Stimulated activated CD4-positive, alpha-beta T cell treated with anti-CD3 and anti-CD28 coated beads, TNF-alpha, amount 100 ng/mL, for 4 hours (primary cell): ENCODE measurements around the gene EXOC4.
"Not testable (repeated sequence)": the region's sequence is repeated elsewhere in the genome, so short reads cannot be mapped to it uniquely, and the experiment has no call there.

Experiments used
- DNase-seq, 3 experiments: peaks; one replicate each; pipeline ENCODE4 v3.0.0-alpha.2; 2020; ENCODE audit warnings: low read depth in 3 of 3

Gene EXOC4

GRCh38 chr7:133315332-133316040 lies 62.6 kb downstream of the EXOC4 start:
- no peak for DNase-seq

- DNase-seq: no peak
Observed at GRCh38 chr7:133319842-133320241, 67.0 kb downstream of the EXOC4 start.

- no peak for DNase-seq
Observed at GRCh38 chr7:133320891-133321290, 68.0 kb downstream of the EXOC4 start.

GRCh38 chr7:133321366-133321765 lies 68.5 kb downstream of the EXOC4 start:
- not testable (repeated sequence) for DNase-seq

GRCh38 chr7:133326745-133327144 lies 73.9 kb downstream of the EXOC4 start:
- DNase-seq: not testable (repeated sequence)

- DNase-seq: not testable (repeated sequence)
Observed at GRCh38 chr7:133328021-133328420, 75.1 kb downstream of the EXOC4 start.

GRCh38 chr7:133330085-133330484 lies 77.2 kb downstream of the EXOC4 start:
- DNase-seq: no peak

- DNase-seq: no peak
Observed at GRCh38 chr7:133331861-133332260, 79.0 kb downstream of the EXOC4 start.

GRCh38 chr7:133339772-133340171 lies 86.9 kb downstream of the EXOC4 start:
- DNase-seq: no peak

- DNase-seq: no peak
Observed at GRCh38 chr7:133344275-133344674, 91.4 kb downstream of the EXOC4 start.

- DNase-seq: no peak
Observed at GRCh38 chr7:133345690-133346421, 93.0 kb downstream of the EXOC4 start.

- DNase-seq: no peak
Observed at GRCh38 chr7:133348250-133348649, 95.4 kb downstream of the EXOC4 start.

GRCh38 chr7:133349101-133349500 lies 96.2 kb downstream of the EXOC4 start:
- no peak for DNase-seq

GRCh38 chr7:133352430-133352829 lies 99.6 kb downstream of the EXOC4 start:
- no peak for DNase-seq

GRCh38 chr7:133353775-133354174 lies 100.9 kb downstream of the EXOC4 start:
- DNase-seq: no peak

- no peak for DNase-seq
Observed at GRCh38 chr7:133354546-133355324, 101.9 kb downstream of the EXOC4 start.

GRCh38 chr7:133355325-133355708 lies 102.4 kb downstream of the EXOC4 start:
- no peak for DNase-seq

GRCh38 chr7:133355822-133356221 lies 102.9 kb downstream of the EXOC4 start:
- no peak for DNase-seq

- no peak for DNase-seq
Observed at GRCh38 chr7:133358708-133359107, 105.8 kb downstream of the EXOC4 start.

- DNase-seq: no peak
Observed at GRCh38 chr7:133359449-133359848, 106.6 kb downstream of the EXOC4 start.

GRCh38 chr7:133360201-133360600 lies 107.3 kb downstream of the EXOC4 start:
- DNase-seq: no peak

- no peak for DNase-seq
Observed at GRCh38 chr7:133361806-133362205, 108.9 kb downstream of the EXOC4 start.
